Neural progenitor cell (in vitro differentiated cells): ENCODE results near the gene PIP5K1B. TPM values are rescaled to one million over a fixed set of nuclear protein-coding genes. Genes with fewer than 3 reads are reported as not detected.

Experiments used
- DNase-seq: peaks from one replicate; pipeline ENCODE4 v3.0.0-alpha.2; 2016; ENCODE audit warnings: low spot score
- H2AFZ ChIP-seq: fragments of 200-600 bp; sonication (generic); replicated peaks from 2 replicates; pipeline ENCODE4 v1.6.1; 2016; ENCODE audit warnings: antibody characterized with exemption
- H3F3A ChIP-seq: fragments of 200-600 bp; sonication (generic); 2 replicates; pipeline ENCODE4 v1.6.1; 2016; ENCODE audit warnings: antibody characterized with exemption, low read depth
- H3K27ac ChIP-seq: fragments of 200-600 bp; sonication (generic); 2 replicates; pipeline ENCODE4 v1.5.1; 2016; ENCODE audit warnings: mild to moderate bottlenecking
- H3K27me3 ChIP-seq: fragments of 200-600 bp; sonication (generic); 2 replicates; pipeline ENCODE4 v1.6.1; 2016; ENCODE audit warnings: mild to moderate bottlenecking, moderate library complexity
- H3K36me3 ChIP-seq: fragments of 200-600 bp; sonication (generic); 2 replicates; pipeline ENCODE4 v1.5.1; 2016
- H3K4me1 ChIP-seq: fragments of 200-600 bp; sonication (generic); 2 replicates; pipeline ENCODE4 v1.6.1; 2016; ENCODE audit warnings: mixed run types
- H3K4me2 ChIP-seq: fragments of 200-600 bp; sonication (generic); 2 replicates; pipeline ENCODE4 v1.6.1; 2016
- H3K4me3 ChIP-seq: fragments of 200-600 bp; sonication (generic); 2 replicates; pipeline ENCODE4 v1.5.1; 2016
- H3K79me2 ChIP-seq: fragments of 200-600 bp; sonication (generic); 2 replicates; pipeline ENCODE4 v1.6.1; 2016; ENCODE audit warnings: low read depth
- H3K9ac ChIP-seq: fragments of 200-600 bp; sonication (generic); 2 replicates; pipeline ENCODE4 v1.6.1; 2016
- H3K9me3 ChIP-seq: fragments of 200-600 bp; sonication (generic); 2 replicates; pipeline ENCODE4 v1.5.1; 2016; ENCODE audit warnings: low read depth
- H4K20me1 ChIP-seq: fragments of 200-600 bp; sonication (generic); 2 replicates; pipeline ENCODE4 v1.6.1; 2016; ENCODE audit warnings: low read depth
- H3K27ac Mint-ChIP-seq: 3 replicates; pipeline ENCODE4 v1.8.0; 2021; ENCODE audit warnings: mixed read lengths
- H3K27me3 Mint-ChIP-seq: 2 replicates; pipeline ENCODE4 v1.8.0; 2022; ENCODE audit warnings: low read depth, mild to moderate bottlenecking, inconsistent platforms, moderate library complexity, mixed read lengths; ENCODE audit not compliant: insufficient read depth
- H3K36me3 Mint-ChIP-seq: 3 replicates; pipeline ENCODE4 v1.8.0; 2021; ENCODE audit warnings: mixed read lengths
- H3K4me1 Mint-ChIP-seq: 3 replicates; pipeline ENCODE4 v1.8.0; 2021; ENCODE audit warnings: mixed read lengths
- H3K4me3 Mint-ChIP-seq: 3 replicates; pipeline ENCODE4 v1.8.0; 2021; ENCODE audit warnings: mild to moderate bottlenecking, moderate library complexity, mixed read lengths
- H3K9me3 Mint-ChIP-seq: 3 replicates; pipeline ENCODE4 v1.8.0; 2020; ENCODE audit warnings: mixed read lengths
- CTCF ChIP-seq: fragments of 200-600 bp; sonication (generic); IDR thresholded peaks from 2 replicates; pipeline ENCODE4 v1.5.1; 2017; ENCODE audit warnings: antibody characterized with exemption, mild to moderate bottlenecking
- EZH2 ChIP-seq: fragments of 200-600 bp; sonication (generic); IDR thresholded peaks from 2 replicates; pipeline ENCODE4 v1.6.1; 2017; ENCODE audit warnings: antibody characterized with exemption, mild to moderate bottlenecking, moderate library complexity
- EZH2phosphoT487 ChIP-seq: fragments of 200-600 bp; sonication (generic); IDR thresholded peaks from 2 replicates; pipeline ENCODE4 v1.6.1; 2017; ENCODE audit warnings: antibody characterized with exemption
- total RNA-seq: library from RNA; depleted of rRNA; stranded (reverse); fragments of >200 nt; gene quantifications from 2 replicates; pipeline ENCODE4 v1.2.3, GENCODE V29; 2015; ENCODE audit warnings: low replicate concordance

The PIP5K1B gene
- total RNA-seq, 1 donor from 2014 or later, result 3.2 TPM

- Histone ChIP-seq H3K4me1 (no peaks in the 10 kb centered on the region), H3K9me3 (no peaks in the 10 kb centered on the region), H3K27me3 (no peaks in the 10 kb centered on the region), H2AFZ (no peak overlapping the region), H3K27ac (no peak overlapping the region), H3K4me2 (no peak overlapping the region), H3K36me3 (no peaks in the 10 kb centered on the region), H3K79me2 (no peaks in the 10 kb centered on the region), H4K20me1 (no peaks in the 10 kb centered on the region), H3F3A (no peaks in the 10 kb centered on the region), H3K4me3 (no peak overlapping the region), H3K9ac (no peak overlapping the region)
- DNase-seq, result no peak
- H3K36me3 Mint-ChIP-seq, result peaks cover 7% of the 10 kb centered on the region
- no peak for TF ChIP-seq EZH2
- no peak for TF ChIP-seq EZH2phosphoT487
- no peak for TF ChIP-seq CTCF
- H3K27me3 Mint-ChIP-seq, result no peaks in the 10 kb centered on the region
- H3K4me3 Mint-ChIP-seq, result no peak overlapping the region
- H3K9me3 Mint-ChIP-seq, result no peaks in the 10 kb centered on the region
- H3K4me1 Mint-ChIP-seq, result peaks cover 2% of the 10 kb centered on the region
- H3K27ac Mint-ChIP-seq, result no peak overlapping the region
Observed at GRCh38 chr9:68966496-68966944, 261.5 kb downstream of the PIP5K1B start.

GRCh38 chr9:68967800-68968199 lies 262.8 kb downstream of the PIP5K1B start:
- Histone ChIP-seq H3F3A (no peaks in the 10 kb centered on the region), H4K20me1 (no peaks in the 10 kb centered on the region), H3K27me3 (no peaks in the 10 kb centered on the region), H3K9me3 (no peaks in the 10 kb centered on the region), H2AFZ (no peak overlapping the region), H3K4me2 (no peak overlapping the region), H3K79me2 (no peaks in the 10 kb centered on the region), H3K27ac (no peak overlapping the region), H3K36me3 (no peaks in the 10 kb centered on the region), H3K4me1 (no peaks in the 10 kb centered on the region), H3K9ac (no peak overlapping the region), H3K4me3 (no peak overlapping the region)
- Mint-ChIP-seq H3K27me3 (no peaks in the 10 kb centered on the region), H3K27ac (no peak overlapping the region), H3K36me3 (peaks cover 9% of the 10 kb centered on the region), H3K4me3 (no peak overlapping the region), H3K9me3 (no peaks in the 10 kb centered on the region), H3K4me1 (peaks cover 2% of the 10 kb centered on the region)
- TF ChIP-seq EZH2phosphoT487, result no peak
- no peak for TF ChIP-seq CTCF
- TF ChIP-seq EZH2, result no peak
- DNase-seq, result no peak

GRCh38 chr9:68969538-68969937 lies 264.5 kb downstream of the PIP5K1B start:
- H2AFZ ChIP-seq, result no peak overlapping the region
- H3K36me3 ChIP-seq, result no peaks in the 10 kb centered on the region
- no peak overlapping the region for H3K9ac ChIP-seq
- Mint-ChIP-seq H3K4me3 (no peak overlapping the region), H3K9me3 (no peaks in the 10 kb centered on the region), H3K36me3 (peaks cover 9% of the 10 kb centered on the region), H3K4me1 (no peaks in the 10 kb centered on the region), H3K27ac (no peak overlapping the region), H3K27me3 (no peaks in the 10 kb centered on the region)
- no peak overlapping the region for H3K4me3 ChIP-seq
- DNase-seq, result no peak
- H3K79me2 ChIP-seq, result no peaks in the 10 kb centered on the region
- no peaks in the 10 kb centered on the region for H3K9me3 ChIP-seq
- TF ChIP-seq CTCF (no peak), EZH2 (no peak)
- H4K20me1 ChIP-seq, result no peaks in the 10 kb centered on the region
- H3K4me1 ChIP-seq, result no peaks in the 10 kb centered on the region
- no peaks in the 10 kb centered on the region for H3F3A ChIP-seq
- no peaks in the 10 kb centered on the region for H3K27me3 ChIP-seq
- no peak overlapping the region for H3K27ac ChIP-seq
- H3K4me2 ChIP-seq, result no peak overlapping the region
